ENCODE measurements around the gene STK32C. TPM values are rescaled to one million over a fixed set of nuclear protein-coding genes. Genes with fewer than 3 reads are reported as not detected.

Gene STK32C
- total RNA-seq, 4 donors from 2014 or later, result 5.0 to 8.9 (median 8.1) TPM

GRCh38 chr10:132201111-132201969 lies 106.4 kb downstream of the STK32C start:
- ATAC-seq (ENCODE audit: low FRiP score) (no peak), DNase-seq (ENCODE audit: low spot score) (no peak)
- no peak for TF ChIP-seq CTCF (IDR thresholded peaks at IDR 0.05)

- ATAC-seq (ENCODE audit: low FRiP score) (no peak), DNase-seq (ENCODE audit: low spot score) (no peak)
- no peak for TF ChIP-seq CTCF (IDR thresholded peaks at IDR 0.05)
Measured at GRCh38 chr10:132200344-132201110, 107.2 kb downstream of the STK32C start.

- TF ChIP-seq CTCF (IDR thresholded peaks at IDR 0.05), result no peak
- DNase-seq (ENCODE audit: low spot score), result no peak
- ATAC-seq (ENCODE audit: low FRiP score), result no peak
Measured at GRCh38 chr10:132199854-132200311, 107.9 kb downstream of the STK32C start.

- TF ChIP-seq CTCF (IDR thresholded peaks at IDR 0.05), result no peak
- no peak for DNase-seq (ENCODE audit: low spot score)
- no peak for ATAC-seq (ENCODE audit: low FRiP score)
Measured at GRCh38 chr10:132199268-132199853, 108.4 kb downstream of the STK32C start.

GRCh38 chr10:132198381-132199181 lies 109.2 kb downstream of the STK32C start:
- DNase-seq (ENCODE audit: low spot score), result no peak
- TF ChIP-seq CTCF (IDR thresholded peaks at IDR 0.05), result no peak

GRCh38 chr10:132198068-132198370 lies 109.7 kb downstream of the STK32C start:
- DNase-seq (ENCODE audit: low spot score) (no peak), ATAC-seq (ENCODE audit: low FRiP score) (no peak)
- TF ChIP-seq CTCF (IDR thresholded peaks at IDR 0.05), result no peak

More at GRCh38 chr10:132198381-132199181, 109.2 kb downstream of the STK32C start:
- no peak for ATAC-seq (ENCODE audit: low FRiP score)

Data from omental fat pad (tissue), 4 donors.